SU-DHL-6 (cell line): ENCODE measurements around the gene SSRP1.

Experiments
- EZH2phosphoT487 ChIP-seq: fragments of 200-600 bp; sonication (generic), shearing (Covaris generic); conservative IDR thresholded peaks from 2 replicates; pipeline ENCODE4 v1.6.1; 2018; ENCODE audit warnings: mild to moderate bottlenecking, antibody characterized with exemption, low read length, moderate library complexity, mixed read lengths
- TF ChIP-seq, protein P1 (sequence below): fragments of 200-600 bp; sonication (generic); IDR thresholded peaks from one replicate; pipeline ENCODE4 v1.5.1; 2017; ENCODE audit warnings: antibody characterized with exemption, mild to moderate bottlenecking, low read length, moderate library complexity; ENCODE audit not compliant: insufficient read depth, poor library complexity, severe bottlenecking

DNA sequence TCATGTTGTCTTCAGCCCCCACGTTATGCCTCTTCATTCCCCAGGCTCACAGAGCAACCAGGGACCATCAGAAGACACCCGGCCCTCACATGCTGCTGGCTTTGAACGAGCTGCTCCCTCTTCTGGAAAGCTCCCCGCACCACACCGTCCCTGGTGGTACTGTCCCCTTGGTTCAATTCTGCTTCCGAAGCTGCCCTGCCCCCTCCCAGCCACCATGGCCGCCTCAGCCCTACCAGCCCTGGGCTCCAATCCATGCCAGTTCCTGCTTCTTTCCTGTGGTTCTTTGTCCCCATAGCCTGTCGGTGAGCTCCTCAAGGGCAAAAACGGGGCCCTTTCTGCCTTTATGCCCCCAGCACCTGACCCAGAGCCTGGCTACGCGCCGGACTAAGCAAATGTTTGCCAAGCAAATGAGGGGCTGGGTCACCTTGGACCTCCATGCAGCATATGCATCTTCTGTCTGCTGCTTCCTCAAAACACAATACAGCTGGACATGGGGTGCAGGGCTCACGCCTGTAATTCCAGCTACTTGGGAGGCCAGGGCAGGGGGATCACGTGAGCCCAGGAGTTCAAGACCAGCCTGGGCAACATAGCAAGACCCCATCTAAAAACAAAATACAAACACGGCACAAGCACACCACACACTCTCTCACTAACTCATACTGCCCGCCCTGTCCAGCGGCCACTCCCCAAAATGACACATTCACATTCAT is 32.3 kb downstream of the SSRP1 start:
- TF ChIP-seq, protein P1, sequence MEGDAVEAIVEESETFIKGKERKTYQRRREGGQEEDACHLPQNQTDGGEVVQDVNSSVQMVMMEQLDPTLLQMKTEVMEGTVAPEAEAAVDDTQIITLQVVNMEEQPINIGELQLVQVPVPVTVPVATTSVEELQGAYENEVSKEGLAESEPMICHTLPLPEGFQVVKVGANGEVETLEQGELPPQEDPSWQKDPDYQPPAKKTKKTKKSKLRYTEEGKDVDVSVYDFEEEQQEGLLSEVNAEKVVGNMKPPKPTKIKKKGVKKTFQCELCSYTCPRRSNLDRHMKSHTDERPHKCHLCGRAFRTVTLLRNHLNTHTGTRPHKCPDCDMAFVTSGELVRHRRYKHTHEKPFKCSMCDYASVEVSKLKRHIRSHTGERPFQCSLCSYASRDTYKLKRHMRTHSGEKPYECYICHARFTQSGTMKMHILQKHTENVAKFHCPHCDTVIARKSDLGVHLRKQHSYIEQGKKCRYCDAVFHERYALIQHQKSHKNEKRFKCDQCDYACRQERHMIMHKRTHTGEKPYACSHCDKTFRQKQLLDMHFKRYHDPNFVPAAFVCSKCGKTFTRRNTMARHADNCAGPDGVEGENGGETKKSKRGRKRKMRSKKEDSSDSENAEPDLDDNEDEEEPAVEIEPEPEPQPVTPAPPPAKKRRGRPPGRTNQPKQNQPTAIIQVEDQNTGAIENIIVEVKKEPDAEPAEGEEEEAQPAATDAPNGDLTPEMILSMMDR = no peak
- no peak for TF ChIP-seq EZH2phosphoT487
